NCI-H146 treated with DMSO at 0.1 percent for 48 hours (cell line): ENCODE measurements around the gene RGS14.

Experiments used
- DNase-seq: peaks from one replicate; lab custom pipeline; 2025; ENCODE audit not compliant: unreplicated experiment; lab: John Stamatoyannopoulos, UW

The RGS14 gene

GRCh38 chr5:177377851-177378776 is 20.4 kb downstream of the RGS14 start:
- no peak for DNase-seq

GRCh38 chr5:177378884-177379883 is 21.5 kb downstream of the RGS14 start:
- no peak for DNase-seq

- DNase-seq = no peak
Observed at GRCh38 chr5:177380805-177381126, 23.0 kb downstream of the RGS14 start.

GRCh38 chr5:177382423-177383029 is 24.8 kb downstream of the RGS14 start:
- DNase-seq = no peak

GRCh38 chr5:177383181-177383580 is 25.5 kb downstream of the RGS14 start:
- no peak for DNase-seq

- DNase-seq = no peak
Observed at GRCh38 chr5:177384134-177384533, 26.4 kb downstream of the RGS14 start, which contains the start of gene SLC34A1. SLC34A1 (plus strand) TSS chr5:177384434; CDS start chr5:177385742, 1,308 bp downstream.

- DNase-seq = no peak
Observed at GRCh38 chr5:177385720-177386119, 28.0 kb downstream of the RGS14 start.

GRCh38 chr5:177386542-177386941 is 28.8 kb downstream of the RGS14 start:
- no peak for DNase-seq

GRCh38 chr5:177387405-177387804 is 29.7 kb downstream of the RGS14 start:
- DNase-seq = no peak

- DNase-seq = no peak
Observed at GRCh38 chr5:177388521-177389052, 30.9 kb downstream of the RGS14 start.

GRCh38 chr5:177389241-177390169 is 31.8 kb downstream of the RGS14 start:
- no peak for DNase-seq

GRCh38 chr5:177390363-177391300 is 32.9 kb downstream of the RGS14 start:
- peak; percentile 48 for DNase-seq

GRCh38 chr5:177392765-177393164 is 35.0 kb downstream of the RGS14 start:
- no peak for DNase-seq

GRCh38 chr5:177393206-177393765 is 35.6 kb downstream of the RGS14 start:
- DNase-seq = no peak

GRCh38 chr5:177393990-177394389 is 36.3 kb downstream of the RGS14 start:
- DNase-seq = no peak

GRCh38 chr5:177396078-177396477 is 38.4 kb downstream of the RGS14 start:
- no peak for DNase-seq

GRCh38 chr5:177396807-177397206 is 39.1 kb downstream of the RGS14 start:
- DNase-seq = no peak

GRCh38 chr5:177397875-177398390 is 40.2 kb downstream of the RGS14 start:
- no peak for DNase-seq
